Activated CD8-positive, alpha-beta memory T cell treated with anti-CD3 and anti-CD28 coated beads for 1 hour (primary cell): Measurements from ENCODE around the gene SPTBN4.
"Not testable (repeated sequence)": the region's sequence is repeated elsewhere in the genome, so short reads cannot be mapped to it uniquely, and the experiment has no call there.

Experiments used
- DNase-seq, 2 donors: peaks; one replicate each; pipeline ENCODE4 v3.0.0-alpha.2; 2020; ENCODE audit warnings: low read depth in 1 of 2; ENCODE audit errors: extremely low read depth in 1 of 2

Gene SPTBN4

GRCh38 chr19:40438284-40438683, 28.5 kb upstream of the SPTBN4 start:
- no peak for DNase-seq

GRCh38 chr19:40441719-40442253, 25.0 kb upstream of the SPTBN4 start:
- DNase-seq = no peak

- no peak for DNase-seq
These were observed 24.3 kb upstream of the SPTBN4 start for GRCh38 chr19:40442328-40443130.

- DNase-seq = peak; percentile 98
These were observed 23.4 kb upstream of the SPTBN4 start for GRCh38 chr19:40443131-40443999.

GRCh38 chr19:40444000-40444824, 22.6 kb upstream of the SPTBN4 start, which contains the start of gene SERTAD3:
Gene SERTAD3 (minus strand): TSS chr19:40444335. CDS start chr19:40442080, 2,255 bp downstream.
- peak; percentile 88 to 94 for DNase-seq

GRCh38 chr19:40444825-40445312, 21.9 kb upstream of the SPTBN4 start:
- DNase-seq = no peak

GRCh38 chr19:40445780-40446262, 21.0 kb upstream of the SPTBN4 start:
- no peak for DNase-seq

GRCh38 chr19:40446263-40446784, 20.5 kb upstream of the SPTBN4 start:
- no peak for DNase-seq

GRCh38 chr19:40449506-40449905, 17.3 kb upstream of the SPTBN4 start:
- no peak for DNase-seq

- DNase-seq = no peak
These were observed 16.1 kb upstream of the SPTBN4 start for GRCh38 chr19:40450664-40451063.

GRCh38 chr19:40452016-40452415, 14.8 kb upstream of the SPTBN4 start:
- no peak for DNase-seq

GRCh38 chr19:40453151-40453735, 13.6 kb upstream of the SPTBN4 start:
- DNase-seq = no peak

GRCh38 chr19:40453943-40454342, 12.9 kb upstream of the SPTBN4 start:
- DNase-seq = not testable (repeated sequence)

- no peak for DNase-seq
These were observed 9.8 kb upstream of the SPTBN4 start for GRCh38 chr19:40457048-40457447.

GRCh38 chr19:40457953-40458596, 8.7 kb upstream of the SPTBN4 start:
- DNase-seq = no peak

- DNase-seq = no peak
These were observed 8.2 kb upstream of the SPTBN4 start for GRCh38 chr19:40458597-40458974.

- DNase-seq = no peak
These were observed 6.6 kb upstream of the SPTBN4 start for GRCh38 chr19:40460185-40460584.

- DNase-seq = no peak
These were observed 5.1 kb upstream of the SPTBN4 start for GRCh38 chr19:40461669-40462221.

- not testable (repeated sequence) for DNase-seq
These were observed 3.2 kb upstream of the SPTBN4 start for GRCh38 chr19:40463587-40464037.
